Measurements from ENCODE around the gene ARHGAP11B.
"Not testable (repeated sequence)": the region's sequence is repeated elsewhere in the genome, so short reads cannot be mapped to it uniquely, and the experiment has no call there.

DNA sequence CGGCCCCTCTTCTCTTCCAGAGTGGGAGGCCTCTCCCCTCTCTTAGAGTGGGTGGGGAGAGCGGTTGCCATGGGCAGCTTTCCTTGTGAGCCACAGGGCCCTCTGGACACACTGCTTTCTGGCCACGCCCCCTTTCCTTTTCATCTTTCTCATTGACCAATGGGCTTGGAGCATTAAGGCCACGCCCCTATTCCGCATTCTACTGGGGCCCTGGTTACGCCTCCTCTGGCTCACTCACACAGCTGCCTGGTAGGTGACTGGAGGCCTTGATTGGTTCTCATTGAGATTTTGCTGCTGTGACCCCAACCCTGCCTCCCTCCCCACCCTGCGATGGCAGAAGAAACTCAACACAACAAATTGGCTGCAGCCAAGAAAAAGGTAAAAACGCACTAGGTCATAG lies 22.1 kb upstream of the ARHGAP11B start, which contains the start of gene GOLGA8H:
- not testable (repeated sequence) for TF ChIP-seq CTCF, POLR2A (IDR thresholded peaks at IDR 0.05)

All from right lobe of liver (tissue), 4 donors.